Inflammatory macrophage treated with lipopolysaccharide for 1 hour (primary cell): ENCODE measurements around the gene PLA2G1B.

Source experiments
- DNase-seq, 2 donors: peaks; one replicate each; pipeline ENCODE4 v3.0.0-alpha.2; 2020 to 2022

Gene PLA2G1B

GRCh38 chr12:120327593-120327992 is at the start of gene PLA2G1B:
Gene PLA2G1B, minus strand, starts transcription at chr12:120327779. Its CDS starts 26 bp downstream, at chr12:120327753.
- DNase-seq = no peak

DNA sequence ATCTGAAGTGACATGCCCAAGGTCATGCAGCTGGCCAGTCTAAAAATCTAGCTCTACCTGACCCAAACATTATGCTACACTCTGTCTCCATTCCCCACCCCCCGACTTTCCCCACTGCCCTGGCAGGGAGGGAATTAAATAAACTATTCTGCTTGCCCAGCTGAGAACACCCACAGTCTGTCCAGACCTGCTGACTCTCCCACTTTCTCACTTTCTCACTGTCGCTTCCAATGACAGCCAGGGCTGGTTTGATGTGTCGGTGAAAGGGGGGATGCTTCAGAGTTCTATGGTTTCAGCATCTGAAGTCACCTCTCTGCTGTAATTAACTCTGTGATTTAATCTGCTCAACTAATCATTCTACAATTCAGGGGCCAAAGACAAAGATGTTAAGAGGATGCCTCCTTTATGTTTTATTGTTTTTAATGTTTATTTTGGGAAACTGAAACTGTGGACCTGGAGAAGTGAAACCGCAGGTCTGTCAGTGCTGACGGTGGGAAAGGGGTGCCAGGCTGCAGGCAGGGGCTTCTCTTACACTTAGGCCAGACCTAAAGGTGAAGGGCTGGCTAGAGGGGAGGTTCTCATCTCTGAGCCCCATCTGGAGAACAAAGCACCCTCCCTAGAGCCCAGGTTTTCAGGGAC is 49.5 kb upstream of the PLA2G1B start:
- no peak for DNase-seq

- DNase-seq = no peak
These were observed 48.8 kb upstream of the PLA2G1B start for GRCh38 chr12:120376416-120376815.

GRCh38 chr12:120376009-120376408 is 48.4 kb upstream of the PLA2G1B start:
- no peak for DNase-seq

DNA sequence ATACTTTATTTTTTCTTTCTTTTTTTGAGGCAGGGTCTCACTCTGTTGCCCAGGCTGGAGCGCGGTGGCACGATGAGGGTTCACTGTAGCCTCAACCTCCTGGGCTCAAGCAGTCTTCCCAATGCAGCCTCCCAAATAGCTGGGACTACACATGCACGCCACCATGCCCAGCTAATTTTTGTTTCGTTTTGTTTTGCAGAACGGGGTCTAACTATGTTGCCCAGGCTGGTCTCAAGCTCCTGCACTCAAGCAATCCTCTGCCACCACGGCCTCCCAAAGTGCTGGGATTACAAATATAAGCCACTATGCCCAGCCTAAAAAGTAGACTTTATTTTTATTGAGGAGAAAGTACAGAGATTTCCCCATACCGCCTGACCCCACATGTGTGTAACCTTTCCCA is 46.1 kb upstream of the PLA2G1B start:
- DNase-seq = no peak

- DNase-seq = no peak
These were observed 43.0 kb upstream of the PLA2G1B start for GRCh38 chr12:120370343-120371243.

DNA sequence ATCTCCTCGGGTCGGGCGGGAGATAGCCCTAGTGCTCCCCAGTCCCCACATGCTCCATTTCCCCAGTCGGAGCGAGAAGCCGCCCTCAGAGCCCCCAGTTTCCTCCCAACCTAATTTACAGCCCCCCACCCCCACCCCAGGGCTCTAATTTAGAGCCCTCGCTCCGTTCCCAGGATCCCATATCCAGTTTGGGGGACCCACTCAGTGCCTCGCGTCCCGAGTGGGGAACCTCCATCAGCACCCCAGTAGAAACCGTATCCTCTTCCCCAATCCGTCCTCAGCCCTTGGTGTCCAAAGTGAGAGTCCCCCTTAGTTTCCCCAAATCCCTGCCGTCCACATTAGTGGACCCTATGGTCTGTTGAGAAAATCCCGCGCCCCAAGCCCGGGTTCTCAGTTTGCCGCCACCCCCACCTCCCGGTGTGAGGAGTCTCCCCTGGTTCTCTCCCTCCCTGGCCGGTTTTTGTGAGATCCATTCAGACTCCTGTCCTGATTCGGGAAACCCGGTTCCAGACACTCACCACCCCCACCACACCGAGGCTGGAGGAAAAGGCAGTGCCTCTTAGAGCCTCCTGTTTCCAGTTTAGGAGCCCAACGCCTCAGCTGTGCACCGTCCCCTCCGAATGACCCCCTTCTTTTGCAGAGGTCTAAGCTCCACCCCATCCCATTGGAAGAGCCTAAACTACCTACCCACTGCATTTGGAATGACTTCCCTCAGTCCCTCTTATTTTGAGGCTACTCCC is 42.2 kb upstream of the PLA2G1B start:
- no peak for DNase-seq

DNA sequence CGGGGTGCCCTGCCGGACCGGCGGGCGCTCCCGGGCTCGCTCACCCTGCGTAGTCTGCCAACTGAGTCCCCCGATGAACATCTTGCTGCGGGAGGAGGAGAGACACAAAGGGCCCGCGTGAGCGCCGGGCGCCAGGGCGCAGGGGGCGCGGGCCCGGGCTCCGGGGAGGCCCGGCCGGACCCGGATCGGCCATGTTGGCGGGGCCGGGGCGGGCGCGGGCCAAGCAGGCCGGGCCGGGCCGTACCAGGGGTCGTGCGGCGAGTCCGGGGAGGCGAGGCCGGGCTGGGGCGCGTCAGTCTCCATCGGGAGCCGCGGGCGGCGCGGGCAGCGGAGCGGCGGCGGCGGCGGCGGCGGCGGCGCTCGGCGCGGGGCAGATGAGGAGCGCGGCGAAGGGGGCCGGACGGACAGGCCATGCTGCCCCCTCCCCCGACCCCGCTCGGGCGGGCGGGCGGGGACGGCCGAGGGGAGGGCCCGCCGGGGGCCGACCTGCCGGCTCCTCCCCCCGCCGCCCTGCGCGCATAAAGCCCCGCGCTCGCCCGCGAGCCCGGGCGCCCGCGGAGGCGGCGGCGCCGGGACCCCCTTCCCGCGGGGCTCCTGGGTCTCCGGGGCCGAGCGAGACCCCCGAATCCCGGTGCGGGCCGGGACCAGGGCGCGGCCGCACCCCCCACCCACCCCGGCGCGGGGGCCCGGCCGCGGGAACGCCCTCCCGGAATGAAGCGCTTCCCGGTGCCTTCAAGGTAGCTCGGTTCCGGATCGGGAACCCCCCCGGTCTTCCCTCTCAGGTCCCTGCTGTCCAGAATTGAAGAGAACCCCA is 41.4 kb upstream of the PLA2G1B start, which contains the start of gene MSI1:
Gene MSI1, minus strand, starts transcription at position 376 of the 814 bp plus-strand sequence. Its CDS starts 73 bp downstream, at position 303.
- DNase-seq = no peak

DNA sequence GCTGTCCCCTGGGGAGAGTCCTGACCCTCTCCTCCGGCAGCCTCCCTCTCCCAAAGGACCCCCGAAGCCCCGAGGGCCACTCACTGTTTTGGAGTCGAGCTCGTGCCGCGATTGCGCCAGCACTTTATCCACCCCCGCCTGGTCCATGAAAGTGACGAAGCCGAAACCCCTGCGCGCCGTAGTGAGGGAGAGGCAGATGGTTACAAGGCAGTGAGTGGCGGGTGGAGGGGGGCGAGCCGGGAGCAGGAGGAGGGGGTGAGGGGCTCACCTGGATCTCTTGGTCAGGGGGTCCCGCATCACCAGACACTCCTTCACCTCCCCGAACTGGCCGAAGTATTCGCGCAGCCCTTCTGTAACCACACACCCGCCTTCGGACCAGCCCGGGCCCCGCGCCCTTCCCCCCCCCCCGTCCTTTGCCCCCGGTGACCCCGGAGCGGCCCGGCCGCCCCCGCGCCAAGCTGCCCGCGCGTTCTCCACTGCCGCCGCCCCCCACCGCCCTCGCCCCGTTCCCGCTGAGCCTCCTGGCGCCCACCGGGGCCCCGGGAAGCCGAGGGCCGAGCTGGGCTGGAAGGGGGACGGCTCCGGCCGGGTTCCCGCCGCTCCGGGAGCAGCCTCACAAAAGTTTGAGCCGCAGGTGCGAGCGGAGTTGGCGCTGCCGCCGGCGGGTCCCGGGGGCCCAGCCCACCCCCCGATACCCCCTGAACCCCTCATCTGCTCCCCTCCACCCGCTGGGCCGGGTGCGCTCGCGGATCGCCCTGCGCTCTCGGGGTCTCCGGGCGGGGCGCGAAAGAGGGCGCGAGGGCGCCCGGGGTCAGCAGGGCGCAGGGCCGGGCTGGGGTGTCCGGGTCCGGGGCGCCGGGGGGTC is 40.6 kb upstream of the PLA2G1B start:
- no peak for DNase-seq

- no peak for DNase-seq
These were observed 39.8 kb upstream of the PLA2G1B start for GRCh38 chr12:120367233-120367923.

- DNase-seq = no peak
These were observed 39.3 kb upstream of the PLA2G1B start for GRCh38 chr12:120366845-120367232.

DNA sequence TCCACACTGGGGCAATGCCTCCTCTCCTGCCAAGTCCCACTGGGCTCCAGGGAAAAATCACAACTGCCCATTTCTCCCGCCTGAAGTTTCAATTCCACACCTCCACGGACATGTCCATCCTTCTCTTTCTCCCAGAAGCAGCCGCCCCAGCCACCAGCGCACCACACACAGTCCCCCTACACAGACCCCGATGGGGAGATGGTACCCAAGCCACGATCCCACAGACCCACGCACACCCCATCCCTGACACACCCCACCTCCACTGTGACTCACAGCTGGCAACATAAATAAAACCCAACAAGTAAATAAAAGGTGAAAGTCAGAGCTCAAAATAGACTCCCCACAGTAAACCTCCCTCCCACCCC is 38.7 kb upstream of the PLA2G1B start:
- no peak for DNase-seq

GRCh38 chr12:120365675-120366340 is 38.2 kb upstream of the PLA2G1B start:
- DNase-seq = no peak

DNA sequence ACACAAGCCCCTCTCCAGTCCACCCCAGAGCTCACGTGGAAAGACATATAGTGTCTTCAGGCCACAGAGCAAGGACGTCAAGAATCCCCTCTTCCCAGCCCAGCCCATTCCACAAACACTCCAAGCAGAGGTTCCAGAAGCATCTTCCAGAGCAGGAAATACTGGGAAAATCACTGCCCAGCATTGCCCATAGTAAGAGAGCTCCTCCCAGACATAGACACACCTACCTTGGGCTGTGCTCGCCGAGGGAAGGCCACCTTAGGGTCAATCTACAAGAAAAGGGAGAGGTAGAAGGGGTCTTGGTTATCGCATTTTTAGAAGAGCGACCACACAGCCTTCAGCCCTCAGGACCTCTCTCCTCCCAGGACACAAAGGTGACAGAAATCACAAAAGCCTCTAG is 36.9 kb upstream of the PLA2G1B start:
- no peak for DNase-seq

- DNase-seq = no peak
These were observed 35.8 kb upstream of the PLA2G1B start for GRCh38 chr12:120363274-120363855.

DNA sequence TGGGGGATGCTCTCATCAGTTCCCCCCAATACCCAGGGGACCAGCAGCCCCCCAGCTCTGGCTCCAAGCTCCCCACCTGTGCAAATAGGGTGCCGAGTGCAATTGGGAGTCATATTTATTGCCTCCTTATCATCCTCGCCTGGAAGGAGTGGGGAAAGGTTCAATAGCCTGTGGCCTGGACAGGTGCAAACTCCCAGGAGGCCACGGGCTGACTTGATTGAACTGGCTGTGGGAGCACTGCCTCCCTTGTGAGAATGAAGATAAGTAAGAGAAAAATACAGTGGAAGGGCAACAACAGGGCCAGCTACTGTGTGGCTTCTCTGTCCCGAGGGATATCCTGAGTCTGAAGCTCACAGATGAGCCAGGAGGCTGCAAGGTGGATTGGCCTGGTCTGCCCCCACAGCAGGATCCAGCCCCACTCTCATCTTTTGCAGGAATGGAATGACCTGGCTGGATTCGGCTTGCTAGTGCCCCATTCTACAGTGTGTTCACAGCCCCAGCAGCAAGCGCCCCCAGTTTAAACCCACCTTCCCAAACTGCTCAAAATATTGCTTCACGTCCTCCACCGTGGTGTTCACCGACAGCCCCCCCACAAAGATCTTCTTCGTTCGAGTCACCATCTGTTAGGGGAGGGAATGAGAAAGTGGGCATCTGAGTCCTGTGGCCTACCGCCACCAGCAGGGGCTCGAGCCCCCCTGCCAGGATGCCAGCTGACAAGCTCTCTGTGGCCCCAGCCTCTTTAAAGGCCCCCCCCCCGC is 35.1 kb upstream of the PLA2G1B start:
- no peak for DNase-seq

GRCh38 chr12:120361506-120362208 is 34.1 kb upstream of the PLA2G1B start:
- DNase-seq = no peak

DNA sequence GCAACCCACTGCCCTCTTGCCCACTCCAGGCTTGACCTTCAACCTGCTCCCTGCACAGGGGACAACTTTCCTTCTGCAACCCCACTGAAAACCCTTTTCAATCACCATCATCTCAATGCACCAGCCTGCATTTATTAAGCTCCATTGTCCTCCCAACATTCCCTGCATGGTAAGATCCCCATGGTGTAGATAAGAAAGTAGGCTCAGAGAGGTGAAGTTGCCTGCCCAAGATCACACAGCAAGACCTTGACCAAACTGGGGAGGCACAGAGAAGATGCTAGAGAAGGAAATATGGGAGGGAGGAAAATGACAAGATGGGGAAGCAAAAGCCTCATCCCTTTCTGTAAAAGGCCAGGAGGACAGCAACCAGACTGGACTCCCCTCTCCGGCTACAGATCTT is 31.5 kb upstream of the PLA2G1B start:
- no peak for DNase-seq
